Fibroblast of peridontal ligament (primary cell): ENCODE data around the gene DDIT4.
A peak's percentile ranks its signal among the peaks of the same experiment; 100 is the strongest.
"Not testable (repeated sequence)": the region's sequence is repeated elsewhere in the genome, so short reads cannot be mapped to it uniquely, and the experiment has no call there.

ENCODE experiments used
- DNase-seq: peaks from one replicate; pipeline ENCODE4 v3.0.0-alpha.2; 2010; ENCODE audit errors: extremely low read depth

DDIT4 gene, protein sequence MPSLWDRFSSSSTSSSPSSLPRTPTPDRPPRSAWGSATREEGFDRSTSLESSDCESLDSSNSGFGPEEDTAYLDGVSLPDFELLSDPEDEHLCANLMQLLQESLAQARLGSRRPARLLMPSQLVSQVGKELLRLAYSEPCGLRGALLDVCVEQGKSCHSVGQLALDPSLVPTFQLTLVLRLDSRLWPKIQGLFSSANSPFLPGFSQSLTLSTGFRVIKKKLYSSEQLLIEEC

DNA sequence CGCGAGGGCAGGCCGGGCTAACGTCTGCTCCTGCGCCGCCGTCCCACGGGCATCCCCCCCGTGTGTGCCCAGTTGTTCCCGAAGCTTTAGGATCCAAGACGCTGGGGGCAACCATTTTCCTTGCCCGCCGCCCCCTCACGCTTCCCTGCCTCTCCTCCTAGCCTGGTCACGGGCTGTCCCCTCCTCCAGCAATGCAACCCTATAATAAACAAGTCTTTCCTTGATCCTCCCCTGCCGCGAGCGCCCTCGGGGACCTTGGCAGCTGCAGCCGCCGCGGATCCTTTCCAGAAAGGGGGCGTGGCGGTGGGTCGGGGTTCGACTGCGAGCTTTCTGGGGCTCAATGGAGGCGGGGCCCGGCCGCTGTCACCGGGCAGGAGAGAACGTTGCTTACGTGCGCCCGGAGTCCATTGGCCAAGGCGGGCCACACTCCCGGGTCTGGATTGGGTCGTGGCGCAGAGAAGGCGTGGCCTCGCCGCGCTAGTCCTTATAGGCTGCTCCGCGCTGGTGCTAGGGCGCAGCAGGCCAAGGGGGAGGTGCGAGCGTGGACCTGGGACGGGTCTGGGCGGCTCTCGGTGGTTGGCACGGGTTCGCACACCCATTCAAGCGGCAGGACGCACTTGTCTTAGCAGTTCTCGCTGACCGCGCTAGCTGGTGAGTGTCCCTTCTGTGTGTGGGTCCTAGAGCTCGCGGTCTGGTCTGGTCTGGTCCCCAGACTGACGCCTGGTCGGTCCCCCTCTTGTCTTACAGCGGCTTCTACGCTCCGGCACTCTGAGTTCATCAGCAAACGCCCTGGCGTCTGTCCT is at the start of gene DDIT4:
TSS of gene DDIT4 (plus strand) at position 515 of the 803 bp plus-strand sequence. CDS start 293 bp downstream, outside the sequence.
- DNase-seq, result peak; percentile 99

DNA sequence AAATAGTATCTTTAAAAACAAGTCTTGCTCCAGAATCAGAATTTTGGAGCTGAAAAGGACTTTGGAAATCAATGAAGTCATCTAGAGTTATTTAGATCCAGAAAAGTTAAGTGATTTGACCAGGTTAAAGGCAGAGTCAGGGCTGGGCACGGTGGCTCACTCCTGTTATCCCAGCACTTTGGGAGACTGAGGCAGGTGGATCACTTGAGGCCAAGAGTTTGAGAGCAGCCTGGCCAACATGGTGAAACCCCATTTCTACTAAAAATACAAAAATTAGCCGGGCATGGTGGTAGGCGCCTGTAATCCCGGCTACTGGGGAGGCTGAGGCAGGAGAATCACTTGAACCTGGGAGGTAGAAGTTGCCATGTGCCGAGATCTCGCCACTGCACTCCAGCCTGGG is 49.5 kb upstream of the DDIT4 start:
- DNase-seq, result not testable (repeated sequence)

DNA sequence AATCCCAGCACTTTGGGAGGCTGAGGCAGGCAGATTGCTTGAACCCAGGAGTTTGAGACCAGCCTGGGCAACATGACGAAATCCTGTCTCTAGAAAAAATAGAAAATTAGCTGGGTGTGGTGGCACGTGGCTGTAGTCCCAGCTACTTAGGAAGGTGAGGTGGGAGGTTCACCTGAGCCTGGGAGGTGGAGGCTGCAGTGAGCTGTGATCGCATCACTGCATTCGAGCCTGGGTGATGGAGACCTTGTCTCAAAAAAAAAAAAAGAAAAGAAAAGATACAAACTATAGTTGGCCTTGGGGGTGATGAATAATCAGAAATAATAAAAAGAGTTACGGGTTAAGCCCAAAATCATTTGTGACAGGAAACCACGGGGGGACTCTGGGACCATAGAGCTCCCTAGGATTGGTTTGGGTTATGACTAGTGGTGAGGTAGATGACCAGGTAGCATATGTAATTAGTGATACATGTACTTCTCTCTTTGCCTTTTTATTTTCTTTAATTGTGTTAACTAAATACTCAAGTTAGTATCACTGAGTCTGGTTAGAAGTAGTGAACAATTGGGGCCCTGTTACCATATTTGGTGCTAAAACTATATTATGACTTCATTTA is 47.2 kb upstream of the DDIT4 start:
- no peak for DNase-seq

DNA sequence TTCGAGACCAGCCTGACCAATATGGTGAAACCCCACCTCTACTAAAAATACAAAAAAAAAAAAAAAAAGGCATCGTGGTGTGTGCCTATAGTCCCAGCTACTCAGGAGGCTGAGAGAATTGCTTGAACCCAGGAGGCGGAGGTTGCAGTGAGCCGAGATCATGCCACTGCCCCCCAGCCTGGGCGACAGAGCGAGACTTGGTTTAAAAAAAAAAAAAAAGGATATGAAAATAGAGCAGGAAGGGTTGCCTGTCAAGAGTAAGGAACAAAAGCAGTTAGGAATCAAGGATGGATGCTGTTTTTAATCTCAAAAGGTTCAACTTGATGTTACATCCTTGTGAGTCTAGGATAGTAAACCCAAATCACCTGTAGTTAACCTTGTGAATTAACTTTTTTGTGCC is 45.9 kb upstream of the DDIT4 start:
- no peak for DNase-seq

DNA sequence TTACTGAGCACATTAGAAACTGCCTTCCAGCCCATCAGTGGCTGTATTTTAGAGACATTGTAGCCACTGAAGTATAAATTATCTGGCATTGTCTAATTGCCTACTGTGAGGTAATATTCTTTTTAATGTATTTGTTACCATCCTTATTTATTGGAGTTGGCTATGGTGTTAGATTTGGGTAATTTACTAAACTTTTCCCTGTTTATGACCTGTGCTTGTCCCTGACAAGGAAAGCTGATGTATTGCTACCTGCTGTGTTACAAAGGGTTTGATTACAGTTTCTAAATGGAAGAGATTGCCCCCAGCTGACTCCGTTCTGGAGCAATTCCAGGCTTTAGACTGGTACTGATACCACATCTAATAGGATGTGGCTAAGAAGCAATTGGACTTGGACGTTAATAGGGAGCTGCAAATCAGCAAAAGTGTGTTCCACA is 45.4 kb upstream of the DDIT4 start:
- DNase-seq, result no peak

DNA sequence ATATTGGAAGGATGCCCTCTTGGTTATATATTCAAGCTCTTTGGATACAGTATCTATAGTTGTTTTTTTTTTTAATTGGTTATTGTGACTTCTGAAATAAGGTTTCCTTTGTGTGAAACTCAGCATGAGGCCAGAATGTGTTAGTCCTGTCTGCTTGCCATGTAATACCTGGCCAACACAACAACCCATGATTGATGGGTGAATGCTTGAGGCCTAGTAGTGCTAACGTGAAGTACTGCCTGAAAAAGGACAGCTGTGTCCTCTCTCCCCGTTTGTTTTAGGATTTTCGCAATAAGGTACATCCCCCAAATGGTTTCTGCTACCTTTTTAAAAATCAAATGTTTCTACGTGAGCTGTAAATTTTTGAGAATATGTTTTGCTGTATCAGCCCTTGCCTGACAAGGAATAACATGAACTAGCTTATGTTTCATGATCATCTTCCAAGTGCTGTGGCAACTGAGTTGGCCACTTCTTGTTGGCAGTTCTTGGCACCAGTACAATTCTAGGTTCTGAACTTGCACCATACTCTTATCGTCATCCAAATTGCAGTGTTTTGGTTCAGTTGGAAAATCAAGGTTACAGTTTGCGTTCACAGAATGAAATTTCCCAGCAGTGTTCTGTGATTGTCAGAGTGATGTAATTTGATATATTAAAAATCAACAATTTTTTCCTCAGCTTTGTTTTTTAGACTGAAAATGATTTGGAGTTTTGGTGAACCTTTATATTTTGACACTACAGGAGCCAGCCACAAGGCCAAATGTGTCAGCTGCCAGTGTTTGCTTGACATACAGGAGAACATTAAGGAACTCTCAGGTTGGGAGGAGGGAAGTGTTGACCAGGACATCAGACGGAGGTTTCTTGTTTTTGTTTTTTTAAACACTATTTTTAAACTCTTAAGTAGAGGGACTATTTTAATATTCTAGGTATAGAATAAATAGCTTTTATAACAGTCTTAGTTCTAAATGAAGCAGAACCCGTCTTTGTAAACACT is 44.2 kb upstream of the DDIT4 start:
- peak; percentile 95 for DNase-seq

DNA sequence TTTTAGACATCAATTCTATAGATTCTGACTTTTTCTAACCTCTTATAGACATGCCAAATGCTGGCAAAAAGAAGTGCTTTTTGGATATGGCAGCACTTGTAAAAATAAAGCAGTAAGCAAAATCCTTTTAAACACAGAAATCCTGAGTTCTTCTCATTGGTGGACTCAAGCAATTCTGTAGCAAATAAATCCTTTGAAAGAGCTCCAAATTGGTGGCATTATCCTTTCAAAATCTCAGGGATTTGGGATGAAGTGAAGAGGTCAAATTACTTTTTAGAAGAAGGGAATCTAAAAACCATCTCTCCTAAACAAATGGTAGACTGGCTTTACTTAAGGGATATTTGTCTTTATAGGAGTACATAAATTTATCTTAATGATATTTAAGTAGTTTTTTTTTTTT is 40.1 kb upstream of the DDIT4 start:
- no peak for DNase-seq

DNA sequence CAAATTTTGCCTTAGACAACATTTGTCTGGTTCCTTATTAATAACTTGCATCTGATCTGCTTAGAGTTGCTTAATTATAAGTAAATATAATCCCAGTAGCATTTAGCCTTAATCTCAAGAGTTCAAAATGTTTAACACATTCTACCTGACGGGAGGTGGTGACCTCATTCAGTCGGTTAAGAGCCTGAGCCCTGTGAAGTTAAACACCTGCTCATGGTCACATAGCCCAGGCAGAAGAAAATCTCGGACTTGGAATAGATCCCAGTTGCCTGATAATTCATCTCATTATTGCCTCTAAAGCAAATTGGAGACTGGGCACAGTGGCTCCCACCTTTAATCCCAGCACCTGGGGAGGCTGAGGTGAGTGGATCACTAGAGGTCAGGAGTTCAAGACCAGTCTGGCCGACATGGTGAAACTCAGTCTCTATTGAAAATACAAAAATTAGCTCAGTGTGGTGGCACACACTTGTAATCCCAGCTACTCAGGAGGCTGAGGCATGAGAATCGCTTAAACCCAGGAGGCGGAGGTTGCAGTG is 39.1 kb upstream of the DDIT4 start:
- no peak for DNase-seq

DNA sequence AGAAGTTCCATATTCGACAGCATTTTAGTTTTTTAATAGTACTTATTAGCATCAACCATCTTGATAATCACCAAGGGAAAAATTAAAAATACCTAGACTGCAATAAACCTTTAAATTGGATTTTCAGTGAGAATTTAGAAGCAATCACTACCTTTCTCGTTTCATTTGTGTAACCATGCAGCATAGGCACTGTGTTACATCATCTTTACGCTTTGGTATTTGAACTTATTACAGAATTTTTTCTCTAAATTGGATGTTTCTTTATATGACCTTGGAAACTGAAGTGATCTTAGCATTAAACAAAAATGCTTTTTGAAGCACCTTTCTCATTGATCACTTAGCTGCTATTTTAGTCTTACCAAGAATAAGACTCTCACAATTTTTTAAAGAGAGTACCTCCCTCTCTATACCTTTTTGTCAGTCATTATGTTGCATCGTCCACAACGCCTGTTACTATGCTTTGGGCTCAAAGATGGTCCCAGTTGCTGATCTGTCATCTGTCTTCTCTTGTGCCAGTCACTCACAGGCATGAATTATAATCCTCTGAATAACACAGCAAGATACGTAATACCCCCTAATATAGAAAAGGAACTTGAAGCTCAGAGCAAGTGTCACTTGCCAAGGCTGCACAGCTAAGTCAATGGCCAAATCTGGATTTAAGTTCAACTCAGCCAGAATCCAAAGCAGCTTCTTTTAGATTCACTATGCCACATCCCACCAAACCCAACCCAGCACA is 38.0 kb upstream of the DDIT4 start:
- no peak for DNase-seq

DNA sequence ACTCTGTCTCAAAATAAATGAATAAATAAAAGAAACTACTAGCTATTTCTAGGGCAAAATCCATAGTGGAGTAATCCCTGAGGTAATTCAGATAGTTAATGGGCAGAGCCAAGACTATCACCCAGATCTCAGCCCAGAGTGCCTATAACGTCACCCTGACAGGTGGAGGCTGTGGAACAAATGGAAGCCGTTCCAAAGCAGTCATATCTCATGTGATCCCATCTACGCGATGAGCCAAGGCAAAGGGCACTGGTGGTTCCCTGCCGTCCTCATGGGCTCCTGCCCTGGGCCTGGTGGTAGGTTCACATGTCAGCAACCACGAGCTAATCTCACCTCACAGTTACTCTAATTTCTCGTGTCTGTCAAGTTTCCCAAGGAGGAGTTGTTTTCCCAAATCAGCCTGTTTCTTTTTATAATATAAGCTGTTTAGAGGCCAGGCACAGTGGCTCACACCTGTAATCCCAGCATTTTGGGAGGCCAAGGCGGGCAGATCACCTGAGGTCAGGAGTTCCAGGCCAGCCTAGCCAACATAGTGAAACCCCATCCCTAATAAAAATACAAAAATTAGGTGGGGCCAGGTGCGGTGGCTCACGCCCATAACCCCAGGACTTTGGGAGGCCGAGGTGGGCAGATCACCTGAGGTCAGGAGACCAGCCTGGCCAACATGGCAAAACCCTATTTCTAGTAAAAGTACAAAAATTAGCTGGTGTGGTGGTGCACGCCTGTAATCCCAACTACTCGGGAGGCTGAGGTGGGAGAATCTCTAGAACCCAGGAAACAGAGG is 35.1 kb upstream of the DDIT4 start:
- no peak for DNase-seq

DNA sequence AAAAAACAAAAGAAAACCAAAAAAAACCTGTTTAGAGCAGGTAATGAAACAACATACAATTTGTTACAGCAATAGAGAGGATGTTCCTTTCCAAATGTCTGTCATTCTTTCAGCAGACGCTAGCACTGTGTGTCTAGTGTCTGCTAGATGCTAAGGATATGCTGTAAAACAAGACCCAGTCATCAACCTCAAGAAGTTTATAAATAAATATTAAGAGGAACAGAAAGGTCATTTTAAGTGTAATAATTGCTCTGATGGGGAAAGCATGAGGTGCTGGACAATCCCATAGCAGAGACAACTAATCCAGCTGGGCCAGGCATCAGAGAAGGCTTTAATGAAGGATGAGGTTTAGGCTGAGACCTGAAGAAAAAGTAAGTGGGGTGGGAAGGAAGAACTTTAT is 34.3 kb upstream of the DDIT4 start:
- DNase-seq, result no peak

DNA sequence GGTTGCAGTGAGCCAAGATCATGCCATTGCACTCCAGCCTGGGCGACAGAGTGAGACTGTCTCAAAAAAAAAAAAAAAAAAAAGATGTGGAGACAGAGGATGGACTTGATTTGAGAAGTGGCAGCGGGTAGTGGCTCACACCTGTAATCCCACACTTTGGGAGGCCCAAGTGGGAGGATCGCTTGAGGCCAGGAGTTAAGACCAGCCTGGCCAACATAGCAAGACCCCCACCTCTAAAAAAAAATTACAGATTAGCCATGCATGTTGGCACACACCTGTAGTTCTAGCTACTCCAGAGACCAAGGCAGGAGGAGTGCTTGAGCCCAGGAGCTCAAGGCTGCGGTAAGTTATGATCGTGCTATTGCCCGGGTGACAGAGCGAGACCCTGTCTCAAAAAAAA is 33.4 kb upstream of the DDIT4 start:
- DNase-seq, result no peak

DNA sequence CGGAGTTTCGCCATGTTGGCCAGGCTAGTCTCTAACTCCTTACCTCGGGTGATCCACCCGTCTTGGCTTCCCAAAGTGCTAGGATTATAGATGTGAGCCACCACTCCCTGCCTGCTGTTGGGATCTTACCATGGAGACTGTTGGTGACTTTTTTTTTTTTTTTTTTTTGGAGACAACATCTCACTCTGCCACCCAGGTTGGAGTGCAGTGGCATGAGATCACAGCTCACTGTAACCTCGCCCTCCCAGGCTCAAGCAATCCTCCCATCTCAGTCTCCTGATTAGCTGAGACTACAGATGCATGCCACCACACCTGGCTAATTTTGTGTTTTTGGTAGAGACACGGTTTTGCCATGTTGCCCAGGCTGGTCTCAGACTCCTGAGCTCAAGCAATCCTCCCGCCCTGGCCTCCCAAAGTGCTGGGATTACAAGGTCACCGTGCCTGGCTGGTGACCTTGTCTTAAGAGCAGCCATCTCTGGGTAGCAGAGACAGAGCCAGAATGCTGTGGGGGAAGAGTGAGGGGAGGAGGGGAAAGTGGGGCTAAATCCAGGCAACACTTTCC is 32.0 kb upstream of the DDIT4 start:
- no peak for DNase-seq

DNA sequence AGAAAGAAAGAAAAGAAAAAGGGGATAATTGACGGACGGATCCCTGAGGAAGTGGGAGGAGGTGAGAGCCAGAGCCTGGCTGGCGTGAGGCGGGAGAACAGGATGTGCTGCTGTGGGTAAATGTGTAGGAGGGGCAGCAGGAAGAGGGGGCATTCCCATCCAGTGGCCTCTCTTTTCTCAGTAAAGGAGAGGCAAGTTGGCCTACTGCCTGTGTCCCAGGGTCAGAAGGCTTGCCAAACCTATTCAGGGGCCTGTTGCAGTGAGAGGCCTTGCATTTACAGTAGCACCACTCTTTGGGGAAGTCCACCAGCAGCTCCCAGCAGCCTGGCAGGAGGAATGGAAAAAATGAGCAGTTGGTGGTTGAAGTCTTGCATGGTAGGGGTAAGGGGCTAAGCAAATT is 31.0 kb upstream of the DDIT4 start:
- DNase-seq, result peak; percentile 62

DNA sequence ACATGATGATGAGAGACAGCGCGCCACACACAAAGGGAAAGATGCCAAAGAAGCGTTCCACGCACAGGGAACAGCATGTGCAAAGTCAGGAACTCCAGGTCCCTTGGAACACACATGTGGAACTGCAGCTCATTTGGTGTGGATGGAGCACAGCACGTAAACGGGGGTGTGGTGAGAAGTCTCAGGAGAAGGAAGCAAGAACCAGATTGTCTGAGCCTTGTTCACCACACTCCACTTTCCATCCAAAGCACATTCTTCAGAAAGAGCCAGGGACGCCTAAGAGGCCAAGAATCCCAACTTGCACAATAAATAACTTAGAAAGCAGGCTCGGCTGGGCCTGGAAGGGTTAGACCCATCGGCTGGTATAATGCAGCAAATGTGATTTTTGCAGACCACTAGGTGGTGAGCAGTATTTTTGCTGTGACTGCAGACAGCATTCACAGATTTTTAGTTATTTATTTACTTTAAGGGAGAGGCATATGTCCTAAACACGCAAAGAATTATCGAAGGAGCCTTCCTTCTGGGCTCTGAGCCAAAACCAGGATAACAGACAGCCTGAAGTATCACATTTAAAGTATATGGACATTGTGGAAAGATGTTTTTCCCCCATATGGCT is 29.8 kb upstream of the DDIT4 start:
- peak; percentile 98 for DNase-seq

DNA sequence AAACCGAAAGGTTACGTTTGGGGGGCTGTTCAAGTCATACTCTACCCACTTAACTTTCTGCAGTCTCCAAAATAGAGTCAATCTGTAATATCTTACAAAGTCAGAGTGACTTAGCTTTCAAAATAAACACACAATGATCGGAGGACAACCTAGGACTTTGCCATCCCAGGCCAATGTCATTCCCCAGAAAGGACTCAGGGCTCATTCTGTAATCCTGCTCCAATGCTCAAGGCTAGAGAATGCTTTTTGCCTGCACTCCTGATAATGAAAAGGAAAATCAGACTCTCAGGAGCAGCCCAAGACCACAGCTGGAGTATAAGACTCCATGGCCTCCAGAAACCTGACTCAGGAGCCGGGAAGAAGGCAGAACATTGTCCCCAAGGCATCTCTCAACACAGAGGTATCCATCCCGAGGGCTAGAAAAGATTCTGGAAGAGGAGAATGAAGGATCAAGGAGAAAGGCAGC is 29.1 kb upstream of the DDIT4 start:
- no peak for DNase-seq

DNA sequence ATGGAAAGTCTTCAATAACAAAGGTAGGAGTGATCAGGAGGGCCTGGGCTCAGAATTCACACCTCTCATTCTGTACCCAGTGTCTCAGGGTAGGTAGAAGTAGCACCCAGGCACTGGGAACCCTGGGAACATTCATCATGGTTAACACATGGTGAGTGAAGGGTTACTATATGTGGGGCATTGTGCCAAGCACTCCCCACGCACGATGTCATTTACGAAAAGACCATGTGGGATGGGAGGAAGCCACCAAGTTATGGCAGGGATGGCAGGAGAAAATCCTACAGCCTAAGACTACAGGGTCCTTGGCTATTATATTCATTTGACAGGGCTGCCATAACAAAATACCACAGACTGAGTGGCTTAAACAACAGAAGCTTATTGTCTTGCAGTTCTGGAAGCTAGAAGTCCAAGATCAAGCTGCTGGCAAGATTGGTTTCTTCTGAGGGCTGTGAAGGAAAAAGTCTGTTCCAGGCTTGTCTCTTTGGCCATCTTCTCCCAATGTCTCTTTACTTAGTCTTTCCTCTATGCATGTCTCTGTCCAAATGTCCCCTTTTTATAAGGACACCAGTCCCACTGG is 27.7 kb upstream of the DDIT4 start:
- DNase-seq, result no peak

DNA sequence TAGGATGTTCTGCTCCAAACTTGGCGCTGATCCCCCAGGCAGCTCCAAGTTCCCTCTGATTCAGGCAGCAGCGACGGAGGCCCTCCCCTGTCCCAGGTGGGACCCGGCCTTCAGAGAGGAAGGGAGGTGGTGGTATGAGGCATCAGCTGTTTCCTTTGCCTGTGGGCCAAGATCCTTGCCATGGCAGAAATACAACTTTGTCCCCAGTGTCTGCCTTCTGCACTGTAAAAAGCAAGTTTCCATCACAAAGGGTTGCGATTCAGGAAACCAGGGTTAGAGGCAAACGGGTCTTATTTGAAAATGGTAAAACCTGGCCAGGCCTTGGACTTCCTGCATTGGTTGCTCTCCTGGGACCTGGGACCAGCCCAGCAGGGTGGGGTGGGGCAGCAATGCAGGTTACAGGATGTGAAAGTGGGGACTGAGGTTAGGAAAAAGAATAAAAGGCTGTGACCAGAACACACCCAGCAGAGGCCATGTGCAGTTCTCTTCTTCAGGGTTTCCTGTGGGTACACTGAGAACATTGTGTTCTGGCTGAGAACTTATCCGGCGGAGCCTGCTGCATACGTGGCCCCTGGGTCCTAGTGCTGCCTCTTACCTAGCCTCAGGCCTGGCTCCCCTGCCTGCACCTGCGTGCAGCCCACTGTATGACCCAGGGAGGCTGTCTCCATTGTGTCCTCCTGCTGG is 25.1 kb upstream of the DDIT4 start:
- no peak for DNase-seq
